H1 (cell line): ENCODE data around the gene OPN1MW3. TPM values are rescaled to one million over a fixed set of nuclear protein-coding genes. Genes with fewer than 3 reads are reported as not detected.

ENCODE experiments used
- CTCF ChIA-PET: fragments of 300-600 bp; sonication (Branson Sonifier 250); formaldehyde crosslinking; loops from one replicate; lab custom pipeline; 2021; ENCODE audit not compliant: partially characterized antibody; lab: Charles Lee
- POLR2A ChIA-PET: fragments of 300-600 bp; sonication (Branson Sonifier 250); formaldehyde crosslinking; loops from one replicate; lab custom pipeline; 2021; ENCODE audit warnings: inconsistent platforms; ENCODE audit not compliant: partially characterized antibody; lab: Charles Lee
- DNase-seq, 2 experiments: peaks; one replicate each; pipeline versions ENCODE4 v3.0.0 to v3.0.0-alpha.2; 2010 to 2022; ENCODE audit warnings: low spot score in 2 of 2, low read depth in 1 of 2, mixed read lengths in 1 of 2
- FAIRE-seq: peaks from 2 replicates; lab custom pipeline; 2011; peaks lifted over from hg19 to GRCh38; lab: Jason Lieb, UNC
- H2AFZ ChIP-seq: 2 replicates; pipeline ENCODE4 v1.8.1; 2012; ENCODE audit warnings: low read length, inconsistent platforms
- H2AK5ac ChIP-seq: 2 replicates; pipeline ENCODE4 v1.6.1; 2013; ENCODE audit warnings: low read depth, low read length
- H2BK120ac ChIP-seq: replicated peaks from 2 replicates; pipeline ENCODE3; 2013; ENCODE audit warnings: low read depth, low read length, inconsistent platforms
- H2BK12ac ChIP-seq: 2 replicates; pipeline ENCODE4 v1.6.1; 2013; ENCODE audit warnings: low read depth, low read length
- H2BK15ac ChIP-seq: 2 replicates; pipeline ENCODE4 v1.6.1; 2013; ENCODE audit warnings: low read length
- H2BK20ac ChIP-seq: 2 replicates; pipeline ENCODE4 v1.6.1; 2013; ENCODE audit warnings: low read length
- H2BK5ac ChIP-seq: 2 replicates; pipeline ENCODE4 v1.6.1; 2013; ENCODE audit warnings: low read depth, low read length
- H3K14ac ChIP-seq: 2 replicates; pipeline ENCODE4 v1.6.1; 2013; ENCODE audit warnings: inconsistent platforms; ENCODE audit not compliant: insufficient read length
- H3K18ac ChIP-seq: 2 replicates; pipeline ENCODE4 v1.6.1; 2013; ENCODE audit warnings: low read length; ENCODE audit errors: extremely low read depth
- H3K23ac ChIP-seq: 2 replicates; pipeline ENCODE4 v1.6.1; 2013; ENCODE audit warnings: inconsistent platforms; ENCODE audit not compliant: insufficient read length
- H3K23me2 ChIP-seq: 2 replicates; pipeline ENCODE4 v1.6.1; 2013; ENCODE audit warnings: low read depth, low read length
- H3K27ac ChIP-seq: 2 replicates; pipeline ENCODE4 v1.6.1; 2011; ENCODE audit warnings: low read depth, low read length, inconsistent platforms
- H3K27me3 ChIP-seq, 4 experiments: replicated peaks in 1 of 4; 1 replicate in 1 of 4; 2 replicates in 3 of 4; pipeline versions ENCODE4 v1.6.1 to v1.8.1; 2011 to 2013; ENCODE audit warnings: low read length in 3 of 4, mild to moderate bottlenecking in 3 of 4, inconsistent platforms in 2 of 4, mixed read lengths in 2 of 4, moderate library complexity in 1 of 4; ENCODE audit not compliant: control insufficient read depth in 3 of 4, insufficient read depth in 3 of 4; ENCODE audit errors: extremely low read depth in 1 of 4
- H3K36me3 ChIP-seq, 4 experiments: 2 replicates each; pipeline versions ENCODE4 v1.6.1 to v1.8.1; 2011 to 2013; ENCODE audit warnings: mild to moderate bottlenecking in 4 of 4, low read length in 3 of 4, moderate library complexity in 2 of 4, control low read depth in 1 of 4, inconsistent platforms in 1 of 4; ENCODE audit not compliant: insufficient read depth in 4 of 4, control insufficient read depth in 2 of 4
- H3K4ac ChIP-seq: replicated peaks from 2 replicates; pipeline ENCODE3; 2013; ENCODE audit warnings: low read length, low read depth, mixed read lengths, inconsistent platforms; ENCODE audit not compliant: insufficient read length
- H3K4me1 ChIP-seq, 4 experiments: replicated peaks in 1 of 4; 1 replicate in 1 of 4; 2 replicates in 3 of 4; pipeline versions ENCODE4 v1.6.1 to v1.8.1; 2011 to 2013; ENCODE audit warnings: low read length in 3 of 4, inconsistent platforms in 2 of 4, mixed read lengths in 1 of 4; ENCODE audit not compliant: insufficient read depth in 4 of 4, control insufficient read depth in 3 of 4
- H3K4me2 ChIP-seq, 2 experiments: 2 replicates each; pipeline versions ENCODE4 v1.6.1 to v1.8.1; 2011 to 2013; ENCODE audit warnings: low read depth in 2 of 2, low read length in 2 of 2, control low read depth in 1 of 2, inconsistent platforms in 1 of 2, mild to moderate bottlenecking in 1 of 2; ENCODE audit not compliant: insufficient read depth in 1 of 2
- H3K4me3 ChIP-seq, 4 experiments: fragments of 200-600, 300-600 bp in 1 of 4; sonication (generic), shearing (Covaris generic), sonication (Bioruptor Twin) in 1 of 4; 2 replicates each; pipeline versions ENCODE4 v1.5.1 to v1.8.1; 2011 to 2016; ENCODE audit warnings: low read length in 4 of 4, low read depth in 3 of 4, control low read depth in 2 of 4, inconsistent platforms in 2 of 4, mild to moderate bottlenecking in 2 of 4, mixed read lengths in 1 of 4, moderate library complexity in 1 of 4; ENCODE audit not compliant: insufficient read depth in 2 of 4; ENCODE audit errors: extremely low read depth in 1 of 4
- H3K56ac ChIP-seq: replicated peaks from 2 replicates; pipeline ENCODE3; 2013; ENCODE audit warnings: low read depth, mild to moderate bottlenecking, mixed read lengths, low read length, inconsistent platforms; ENCODE audit not compliant: insufficient read length
- H3K79me1 ChIP-seq: 2 replicates; pipeline ENCODE4 v1.6.1; 2013; ENCODE audit warnings: low read depth, low read length, control low read depth
- H3K79me2 ChIP-seq, 2 experiments: 2 replicates each; pipeline versions ENCODE4 v1.6.1 to v1.8.1; 2012 to 2013; ENCODE audit warnings: low read length in 2 of 2, mild to moderate bottlenecking in 2 of 2, inconsistent platforms in 1 of 2; ENCODE audit not compliant: insufficient read depth in 2 of 2, control insufficient read depth in 1 of 2
- H3K9ac ChIP-seq, 4 experiments: replicated peaks in 1 of 4; 1 replicate in 1 of 4; 2 replicates in 3 of 4; pipeline versions ENCODE4 v1.6.1 to v1.8.1; 2011 to 2013; ENCODE audit warnings: low read depth in 3 of 4, low read length in 3 of 4, control low read depth in 2 of 4, mild to moderate bottlenecking in 2 of 4, moderate library complexity in 2 of 4, inconsistent platforms in 1 of 4; ENCODE audit errors: extremely low read depth in 1 of 4
- H3K9me3 ChIP-seq, 2 experiments: 2 replicates each; pipeline versions ENCODE4 v1.6.1 to v1.8.1; 2012 to 2013; ENCODE audit warnings: mild to moderate bottlenecking in 2 of 2, moderate library complexity in 2 of 2, control low read depth in 1 of 2, inconsistent platforms in 1 of 2, low read depth in 1 of 2, low read length in 1 of 2, mixed read lengths in 1 of 2; ENCODE audit not compliant: insufficient read depth in 2 of 2
- H4K20me1 ChIP-seq, 2 experiments: replicated peaks in 1 of 2; 2 replicates each; pipeline versions ENCODE3 to v1.8.1; 2011 to 2013; ENCODE audit warnings: inconsistent platforms in 2 of 2, low read length in 2 of 2, mild to moderate bottlenecking in 1 of 2; ENCODE audit not compliant: insufficient read depth in 2 of 2, control insufficient read depth in 1 of 2
- H4K5ac ChIP-seq: 2 replicates; pipeline ENCODE4 v1.6.1; 2013; ENCODE audit warnings: low read length, low read depth, mixed read lengths, inconsistent platforms; ENCODE audit not compliant: insufficient read length
- H4K8ac ChIP-seq: 2 replicates; pipeline ENCODE4 v1.8.0; 2013; ENCODE audit warnings: mild to moderate bottlenecking, moderate library complexity, low read length, inconsistent platforms; ENCODE audit not compliant: insufficient read depth; ENCODE audit errors: extremely low read depth
- H4K91ac ChIP-seq: replicated peaks from 2 replicates; pipeline ENCODE3; 2013; ENCODE audit warnings: low read length, mixed read lengths, inconsistent platforms; ENCODE audit not compliant: insufficient read length
- BCL11A ChIP-seq, 2 experiments: IDR thresholded peaks; one replicate each; pipeline ENCODE4 v1.6.1; 2011; ENCODE audit warnings: low read depth in 2 of 2, low read length in 2 of 2, mild to moderate bottlenecking in 2 of 2
- CHD1 ChIP-seq: IDR thresholded peaks from 2 replicates; pipeline ENCODE4 v1.6.1; 2012; ENCODE audit warnings: low read depth, low read length, improper control_type of control experiment
- JUND ChIP-seq: IDR thresholded peaks from 2 replicates; pipeline ENCODE4 v1.6.1; 2011; ENCODE audit warnings: mild to moderate bottlenecking, improper control_type of control experiment, low read length
- POLR2A ChIP-seq, 2 experiments: IDR thresholded peaks; 1 replicate in 1 of 2; 2 replicates in 1 of 2; pipeline ENCODE4 v1.6.1; 2011; ENCODE audit warnings: low read depth in 2 of 2, low read length in 2 of 2, mild to moderate bottlenecking in 2 of 2; ENCODE audit errors: control extremely low read depth in 1 of 2
- RAD21 ChIP-seq, 2 experiments: IDR thresholded peaks in 1 of 2; conservative IDR thresholded peaks in 1 of 2; 2 replicates each; pipeline ENCODE4 v1.6.1; 2011; ENCODE audit warnings: low read depth in 2 of 2, low read length in 2 of 2, improper control_type of control experiment in 1 of 2, inconsistent platforms in 1 of 2, mild to moderate bottlenecking in 1 of 2, moderate library complexity in 1 of 2
- SP1 ChIP-seq: IDR thresholded peaks from 2 replicates; pipeline ENCODE4 v1.6.1; 2011; ENCODE audit warnings: low read depth, low read length
- TAF1 ChIP-seq: IDR thresholded peaks from 2 replicates; pipeline ENCODE4 v1.6.1; 2011; ENCODE audit warnings: mild to moderate bottlenecking, low read depth, low read length
- YY1 ChIP-seq: IDR thresholded peaks from 2 replicates; pipeline ENCODE4 v1.6.1; 2011; ENCODE audit warnings: low read depth, mild to moderate bottlenecking, low read length
- WGBS, 2 experiments: shearing (Covaris generic) in 1 of 2; methylation state at CpG; one replicate each; pipeline versions ENCODE4 v1.1.6 to v1.1.7; 2013 to 2015; ENCODE audit warnings: low lambda C conversion rate in 2 of 2, mixed read lengths in 2 of 2, inconsistent platforms in 1 of 2, low coverage in 1 of 2, missing lambda C conversion rate in 1 of 2; ENCODE audit not compliant: insufficient replicate concordance in 2 of 2, insufficient coverage in 1 of 2, insufficient read length in 1 of 2; ENCODE audit errors: extremely low coverage in 1 of 2, missing lambda C conversion rate in 1 of 2; 5-methylcytosine and 5-hydroxymethylcytosine counted together
- polyA plus RNA-seq, 7 experiments: library from polyadenylated mRNA; depleted of rRNA in 3 of 7; stranded (reverse) in 5 of 7; unstranded in 2 of 7; fragments of >200 nt in 5 of 7; fragments of 200-250 nt in 2 of 7; gene quantifications; 1 replicate in 5 of 7; 2 replicates in 1 of 7; 4 replicates in 1 of 7; pipeline versions ENCODE4 v1.2.1 to v1.2.3, GENCODE V29; 2011 to 2013; ENCODE audit warnings: missing spikeins in 2 of 7, mixed read lengths in 2 of 7
- total RNA-seq: library from RNA; stranded (reverse); fragmentation: NEBNext Ultra II Directional; extraction: Animal tissue kit (Norgen Biotek cat#: 25700); gene quantifications from 2 replicates; pipeline ENCODE4 v1.2.1, GENCODE V29; 2021

Gene OPN1MW3
- total and polyA plus RNA-seq, 2 of the 8 experiments (the other 6 are each of a cell fraction or from before 2014, with no cell fraction given): not detected

DNA sequence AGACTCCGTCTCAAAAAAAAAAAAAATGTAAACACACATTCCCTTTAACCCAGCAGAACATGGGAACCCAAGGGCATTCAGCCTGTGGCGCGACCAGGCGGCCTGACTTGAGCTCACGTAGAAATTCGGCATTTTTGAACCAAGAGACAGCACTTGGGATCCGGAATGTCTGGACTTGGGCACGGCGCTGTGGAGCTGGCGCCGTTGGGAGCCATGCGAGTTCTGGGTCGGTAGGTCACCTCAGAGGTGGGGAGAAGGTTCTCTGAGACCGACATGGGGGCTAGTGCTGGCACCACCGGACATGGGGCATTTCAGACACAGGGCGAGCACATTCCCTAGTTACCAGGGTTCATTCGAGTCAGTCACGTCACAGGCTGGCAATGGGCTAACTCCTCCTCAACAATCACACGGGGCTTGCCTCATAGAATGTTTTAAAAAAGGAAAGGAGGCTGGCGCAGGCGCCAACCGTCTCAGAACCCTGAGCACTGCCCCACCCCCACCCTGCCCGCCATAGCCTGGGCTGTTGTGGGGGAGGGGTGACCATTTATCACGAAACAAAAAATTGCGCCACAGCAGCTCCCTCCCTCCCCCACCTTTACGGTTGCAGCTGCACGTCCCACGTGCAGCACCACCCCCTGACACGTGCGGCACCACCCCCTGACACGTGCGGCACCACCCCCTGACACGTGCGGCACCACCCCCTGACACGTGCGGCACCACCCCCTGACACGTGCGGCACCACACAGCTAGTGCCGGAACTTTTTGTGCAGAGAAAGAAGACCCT lies 37.6 kb downstream of the OPN1MW3 start, which contains the start of gene TEX28:
Gene TEX28, minus strand, starts transcription at position 334 of the 784 bp plus-strand sequence. CDS start 3,007 bp downstream, outside the sequence.
- H2BK20ac ChIP-seq: no peak within 1 kb of the TSS
- H3K79me2 ChIP-seq: no peaks in the 10 kb centered on the region
- no peaks in the 10 kb centered on the region for H3K79me1 ChIP-seq
- no peak within 1 kb of the TSS for H4K8ac ChIP-seq
- H3K27me3 ChIP-seq: no peaks in the 10 kb centered on the region
- H2AFZ ChIP-seq: no peak within 1 kb of the TSS
- H2BK15ac ChIP-seq: no peak within 1 kb of the TSS
- H3K9me3 ChIP-seq: no peaks in the 10 kb centered on the region
- no peaks in the 10 kb centered on the region for H4K20me1 ChIP-seq
- no peak within 1 kb of the TSS for H3K14ac ChIP-seq
- H3K23me2 ChIP-seq: no peaks in the 10 kb centered on the region
- no peak within 1 kb of the TSS for H3K18ac ChIP-seq
- no peak within 1 kb of the TSS for H3K4me2 ChIP-seq
- no peak within 1 kb of the TSS for H3K4me3 ChIP-seq
- 93% methylated on average over 18 of the region's 39 CpGs; no CpG with 5 or more reads in 1 of the 2 experiments for WGBS, 2 experiments
- no peak within 1 kb of the TSS for H2BK120ac ChIP-seq
- no peak within 1 kb of the TSS for H2AK5ac ChIP-seq
- ChIA-PET CTCF (no interaction called here), POLR2A (no interaction called here)
- no peak within 1 kb of the TSS for H3K9ac ChIP-seq
- no peak within 1 kb of the TSS for H2BK5ac ChIP-seq
- no peak within 1 kb of the TSS for H3K27ac ChIP-seq
- no peak within 1 kb of the TSS for H2BK12ac ChIP-seq
- H4K5ac ChIP-seq: no peak within 1 kb of the TSS
- FAIRE-seq: no peak
- H3K56ac ChIP-seq: no peak within 1 kb of the TSS
- no peak for TF ChIP-seq RAD21 (IDR thresholded peaks at IDR 0.05 in 1 of 2, conservative IDR thresholded peaks at IDR 0.05 in 1 of 2; ENCODE audit: low read depth in 2 of 2, low read length in 2 of 2)
- TF ChIP-seq BCL11A (IDR thresholded peaks at IDR 0.05; ENCODE audit: low read depth in 2 of 2, low read length in 2 of 2): no peak
- no peak for TF ChIP-seq YY1
- TF ChIP-seq TAF1: no peak
- TF ChIP-seq SP1: no peak
- TF ChIP-seq JUND: no peak
- no peak for TF ChIP-seq CHD1
- TF ChIP-seq POLR2A (IDR thresholded peaks at IDR 0.05; ENCODE audit: control extremely low read depth in 1 of 2, low read depth in 2 of 2, low read length in 2 of 2): no peak
- H3K4ac ChIP-seq: no peak within 1 kb of the TSS
- H3K4me1 ChIP-seq: no peaks in the 10 kb centered on the region
- no peaks in the 10 kb centered on the region for H3K36me3 ChIP-seq
- H4K91ac ChIP-seq: no peak within 1 kb of the TSS
- no peak for DNase-seq
- no peak within 1 kb of the TSS for H3K23ac ChIP-seq
